ENCODE data around the gene DGCR2.
"Not testable (repeated sequence)": the region's sequence is repeated elsewhere in the genome, so short reads cannot be mapped to it uniquely, and the experiment has no call there.

DGCR2 gene

DNA sequence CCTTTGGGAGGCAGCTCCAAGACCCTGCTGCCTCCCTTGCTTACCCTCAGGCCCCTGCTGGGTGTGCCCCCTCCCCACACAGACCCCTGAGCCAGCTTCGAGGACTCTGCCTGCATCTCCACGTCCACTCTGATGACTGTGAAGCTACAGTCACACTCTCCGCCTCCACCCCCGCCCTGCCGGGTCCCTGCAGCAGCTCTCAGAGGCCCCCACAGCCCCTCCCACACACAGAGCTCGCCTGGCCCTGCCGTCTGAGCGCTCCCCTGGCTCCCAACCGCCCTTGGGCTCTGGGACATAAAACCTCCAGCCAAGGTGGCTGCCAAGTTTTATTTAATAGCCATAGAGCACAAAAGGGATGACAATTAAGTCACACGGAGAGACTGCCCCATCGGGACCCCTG is 96.1 kb downstream of the DGCR2 start:
- not testable (repeated sequence) for ATAC-seq

- not testable (repeated sequence) for ATAC-seq
Measured at GRCh38 chr22:19024956-19025489, 97.2 kb downstream of the DGCR2 start.

DNA sequence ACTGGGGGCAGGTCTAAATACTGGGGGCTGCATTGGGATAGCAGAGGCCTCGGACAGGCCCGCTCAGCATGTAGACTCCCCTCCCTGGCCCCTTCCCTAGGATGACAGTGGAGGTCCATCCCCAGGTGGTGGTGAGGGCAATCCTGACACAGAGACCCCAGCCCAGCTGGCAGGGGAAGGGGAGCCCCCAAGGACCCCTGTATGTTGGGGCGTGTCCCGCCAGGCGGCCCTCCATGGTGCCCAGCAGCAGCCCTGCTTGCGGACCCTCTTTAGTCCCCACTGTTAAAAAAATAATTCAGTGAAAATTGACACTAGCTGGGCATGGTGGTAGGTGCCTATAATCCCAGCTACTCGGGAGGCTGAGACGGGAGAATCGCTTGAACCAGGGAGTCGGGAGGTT is 98.3 kb downstream of the DGCR2 start:
- not testable (repeated sequence) for ATAC-seq

DNA sequence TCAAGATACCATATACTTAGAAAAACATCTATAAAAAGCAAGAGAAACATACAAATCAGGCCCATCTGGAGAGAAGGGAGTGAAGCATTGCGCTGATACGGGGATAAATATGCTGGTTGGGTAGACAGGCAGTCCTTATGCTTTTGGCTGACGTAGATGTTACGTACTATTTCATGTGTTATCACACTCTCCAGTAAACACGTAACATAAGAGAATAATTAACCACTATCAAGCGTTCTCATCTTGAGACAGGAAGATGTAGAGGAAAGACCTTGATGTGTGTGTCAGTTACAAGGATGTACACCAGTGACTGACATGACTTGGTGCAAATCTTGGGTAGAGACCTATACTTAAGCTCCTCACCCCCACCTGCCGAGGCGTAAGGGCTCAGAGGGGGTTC is 99.5 kb downstream of the DGCR2 start:
- peak in 1 of 2 donors; percentile 42 for ATAC-seq

GRCh38 chr22:19019679-19020032 is 102.6 kb downstream of the DGCR2 start:
- no peak for ATAC-seq

GRCh38 chr22:19019029-19019678 is 103.1 kb downstream of the DGCR2 start:
- no peak for ATAC-seq

DNA sequence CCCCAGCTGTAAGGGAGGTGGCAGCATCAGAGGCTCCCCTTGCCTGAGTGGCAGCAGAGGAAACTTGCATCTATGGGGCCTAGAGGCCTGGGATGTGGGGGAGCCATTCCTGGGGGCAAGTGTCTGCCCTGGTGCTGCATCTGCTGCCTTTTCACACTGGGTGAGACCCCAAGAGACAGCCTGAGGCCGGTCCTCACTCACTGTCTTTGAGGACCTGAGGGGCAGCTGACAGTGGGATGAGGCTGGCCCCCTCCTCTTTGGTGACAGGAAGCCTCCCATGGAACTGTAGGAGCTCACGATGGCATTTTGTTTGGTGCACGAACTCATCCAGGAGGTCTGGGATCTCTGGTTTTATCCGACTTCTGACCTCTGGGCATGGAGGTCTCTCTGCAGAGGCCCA is 104.0 kb downstream of the DGCR2 start:
- ATAC-seq, result no peak

- ATAC-seq, result no peak
Measured at GRCh38 chr22:19016081-19016766, 106.0 kb downstream of the DGCR2 start.

GRCh38 chr22:19014886-19015285 is 107.3 kb downstream of the DGCR2 start:
- no peak for ATAC-seq

- not testable (repeated sequence) for ATAC-seq
Measured at GRCh38 chr22:19013881-19014598, 108.2 kb downstream of the DGCR2 start.

DNA sequence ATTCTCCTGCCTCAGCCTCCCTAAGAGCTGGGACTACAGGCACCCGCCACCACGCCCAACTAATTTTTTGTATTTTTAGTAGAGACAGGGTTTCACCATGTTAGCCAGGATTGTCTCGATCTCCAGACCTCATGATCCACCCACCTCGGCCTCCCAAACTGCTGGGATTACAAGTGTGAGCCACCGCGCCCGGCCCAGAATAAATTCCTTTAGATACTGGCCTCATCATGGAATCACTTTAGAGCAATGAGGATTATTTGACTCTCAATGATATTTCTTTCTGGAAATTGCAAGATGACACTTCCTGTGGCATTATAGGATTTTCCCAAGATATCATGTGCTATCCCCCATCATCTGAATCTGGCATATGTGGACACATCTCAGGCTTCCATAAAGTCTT is 108.8 kb downstream of the DGCR2 start:
- ATAC-seq, result not testable (repeated sequence)

GRCh38 chr22:19012308-19012986 is 109.8 kb downstream of the DGCR2 start:
- ATAC-seq, result no peak

DNA sequence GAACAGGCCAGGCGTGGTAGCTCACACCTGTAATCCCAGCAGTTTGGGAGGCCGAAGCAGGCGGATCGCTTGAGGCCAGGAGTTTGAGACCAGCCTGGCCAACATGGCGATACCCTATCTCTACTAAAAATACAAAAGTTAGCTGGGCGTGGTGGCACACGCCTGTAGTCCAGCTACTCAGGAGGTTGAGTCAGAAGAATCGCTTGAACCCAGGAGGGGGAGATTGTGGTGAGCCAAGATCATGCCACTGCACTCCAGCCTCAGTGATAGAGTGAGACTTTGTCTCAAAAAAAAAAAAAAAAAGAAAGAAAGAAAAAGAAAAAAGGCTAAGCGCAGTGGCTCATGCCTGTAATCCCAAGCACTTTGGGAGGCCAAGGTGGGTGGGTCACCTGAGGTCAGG is 110.6 kb downstream of the DGCR2 start:
- not testable (repeated sequence) for ATAC-seq

DNA sequence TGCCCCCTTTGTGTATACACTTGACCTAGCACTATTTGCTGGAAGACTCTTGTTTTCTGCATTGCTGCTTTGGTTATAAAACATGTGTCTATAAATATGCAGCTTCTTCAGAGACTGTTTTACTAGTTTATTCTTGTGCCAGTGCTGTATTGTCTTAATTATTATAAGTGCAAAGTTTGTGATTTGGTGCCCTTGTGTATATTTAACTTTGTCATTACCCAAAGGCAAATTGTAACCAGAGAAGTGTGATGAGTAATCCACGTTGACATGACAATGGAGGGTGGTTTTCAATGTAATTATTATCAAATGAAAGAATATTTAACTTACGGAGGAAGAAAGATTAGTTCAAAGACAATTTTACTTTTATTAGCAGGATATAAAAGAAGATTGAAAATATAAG is 111.1 kb downstream of the DGCR2 start:
- ATAC-seq, result no peak

DNA sequence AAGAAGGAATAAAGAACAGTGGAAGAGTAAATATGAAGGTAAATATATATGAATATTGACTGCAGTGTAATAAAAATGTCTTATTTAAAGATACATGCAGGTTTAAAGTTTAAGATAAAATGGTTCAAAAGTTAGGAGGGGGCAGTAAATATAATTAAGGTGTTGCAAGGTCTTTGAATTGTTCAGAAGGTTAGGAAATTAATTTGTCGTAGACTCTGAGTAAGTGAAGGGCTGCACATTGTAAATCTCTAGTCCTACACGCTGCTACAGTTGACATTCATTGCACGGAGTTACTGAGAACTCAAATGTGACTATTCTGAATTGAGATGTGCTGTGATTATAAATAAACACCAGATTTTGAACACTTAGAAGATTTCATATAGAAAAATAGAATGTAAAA is 116.3 kb downstream of the DGCR2 start:
- ATAC-seq, result no peak

- no peak for ATAC-seq
Measured at GRCh38 chr22:19004471-19004870, 117.7 kb downstream of the DGCR2 start.

DNA sequence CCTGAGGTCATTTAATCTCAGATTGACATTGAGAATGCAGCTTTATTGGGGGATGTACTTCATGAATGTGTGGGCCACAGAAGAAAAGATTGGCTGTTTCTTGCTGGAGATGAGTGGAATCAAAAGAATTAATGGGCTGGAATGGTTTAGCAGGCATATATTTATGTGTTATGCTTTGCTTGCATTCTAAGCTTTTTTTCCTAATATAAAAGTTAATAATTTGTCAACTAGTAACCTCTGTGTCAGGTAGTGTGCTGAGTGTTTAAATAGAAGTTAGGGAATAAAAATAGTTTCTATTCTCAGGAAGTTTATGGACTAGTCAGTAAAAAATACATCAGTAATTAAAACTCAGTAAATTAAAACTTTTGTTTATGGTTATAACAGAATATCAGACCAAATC is 118.7 kb downstream of the DGCR2 start:
- no peak for ATAC-seq

GRCh38 chr22:19002684-19003038 is 119.6 kb downstream of the DGCR2 start:
- ATAC-seq, result no peak

GRCh38 chr22:19001204-19001603 is 121.0 kb downstream of the DGCR2 start:
- no peak for ATAC-seq

DNA sequence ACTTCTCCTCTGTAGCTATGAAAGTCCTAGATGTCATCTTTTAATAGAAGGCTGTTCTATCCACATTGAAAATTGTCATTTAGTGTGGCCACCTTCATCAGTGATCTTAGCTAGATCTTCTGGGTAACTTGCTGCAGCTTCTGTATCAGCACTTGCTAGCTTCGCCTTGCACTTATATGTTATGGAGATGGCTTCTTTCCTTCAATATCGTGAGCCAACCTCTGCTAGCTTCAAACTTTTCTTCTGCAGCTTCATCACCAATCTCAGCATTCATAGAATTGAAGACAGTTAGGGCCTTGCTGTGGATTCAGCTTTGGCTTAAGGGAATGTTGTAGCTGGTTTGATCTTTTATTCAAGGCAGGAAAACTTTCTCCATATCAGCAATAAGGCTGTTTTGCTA is 122.1 kb downstream of the DGCR2 start:
- not testable (repeated sequence) for ATAC-seq

GRCh38 chr22:18999416-18999815 is 122.8 kb downstream of the DGCR2 start:
- ATAC-seq, result no peak

DNA sequence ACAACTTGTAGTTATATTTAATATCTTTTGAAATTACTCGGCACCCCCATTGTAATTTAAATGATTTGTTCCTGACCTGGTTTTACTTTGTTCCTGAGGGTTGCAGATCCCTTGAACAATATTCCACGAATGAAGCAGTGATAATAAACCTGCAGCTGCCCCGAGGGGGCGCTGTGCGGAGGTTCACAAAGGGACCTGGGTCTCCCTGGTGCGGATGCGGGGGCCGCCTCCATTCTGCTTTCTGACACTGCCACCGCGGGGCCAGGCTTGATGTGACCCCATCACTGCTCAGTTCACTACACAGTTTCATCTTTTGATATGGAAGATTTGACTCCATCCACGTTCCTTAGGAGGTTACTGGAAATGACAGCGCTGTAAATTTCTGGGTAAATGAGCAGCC is 123.2 kb downstream of the DGCR2 start:
- no peak for ATAC-seq

GRCh38 chr22:18997925-18998315 is 124.3 kb downstream of the DGCR2 start:
- no peak for ATAC-seq

Measured in activated CD4-positive, CD25-positive, alpha-beta regulatory T cell treated with anti-CD3 and anti-CD28 coated beads, Interleukin-2, amount 50 U/mL, for 24 hours (primary cell).